ENCODE results near the gene PRRT4.
A peak's percentile ranks its signal among the peaks of the same experiment; 100 is the strongest.

The PRRT4 gene

GRCh38 chr7:128389085-128389617 lies 27.7 kb upstream of the PRRT4 start:
- Histone ChIP-seq H3F3A (ENCODE audit: insufficient read depth, low read length) (no peaks in the 10 kb centered on the region), H2AFZ (ENCODE audit: low read length) (no peak overlapping the region), H3K4me3 (ENCODE audit: low read depth, low read length, poor library complexity, severe bottlenecking) (no peak overlapping the region), H3K27me3 (ENCODE audit: insufficient read depth, low read length) (no peaks in the 10 kb centered on the region), H3K4me2 (ENCODE audit: low read length) (no peak overlapping the region), H3K27ac (ENCODE audit: low read depth, low read length, poor library complexity, severe bottlenecking) (no peak overlapping the region), H3K9me2 (ENCODE audit: low read depth, low read length) (no peaks in the 10 kb centered on the region), H3K36me3 (ENCODE audit: insufficient read depth, low read length) (peaks cover 27% of the 10 kb centered on the region), H3K9me3 (ENCODE audit: low read length) (no peaks in the 10 kb centered on the region), H3K79me2 (ENCODE audit: insufficient read depth, low read length) (no peaks in the 10 kb centered on the region), H4K20me1 (ENCODE audit: insufficient read depth, low read length) (no peaks in the 10 kb centered on the region), H3K4me1 (ENCODE audit: insufficient read depth, low read length, severe bottlenecking) (no peaks in the 10 kb centered on the region), H3K9ac (ENCODE audit: low read length) (no peak overlapping the region)
- TF ChIP-seq, protein P1, sequence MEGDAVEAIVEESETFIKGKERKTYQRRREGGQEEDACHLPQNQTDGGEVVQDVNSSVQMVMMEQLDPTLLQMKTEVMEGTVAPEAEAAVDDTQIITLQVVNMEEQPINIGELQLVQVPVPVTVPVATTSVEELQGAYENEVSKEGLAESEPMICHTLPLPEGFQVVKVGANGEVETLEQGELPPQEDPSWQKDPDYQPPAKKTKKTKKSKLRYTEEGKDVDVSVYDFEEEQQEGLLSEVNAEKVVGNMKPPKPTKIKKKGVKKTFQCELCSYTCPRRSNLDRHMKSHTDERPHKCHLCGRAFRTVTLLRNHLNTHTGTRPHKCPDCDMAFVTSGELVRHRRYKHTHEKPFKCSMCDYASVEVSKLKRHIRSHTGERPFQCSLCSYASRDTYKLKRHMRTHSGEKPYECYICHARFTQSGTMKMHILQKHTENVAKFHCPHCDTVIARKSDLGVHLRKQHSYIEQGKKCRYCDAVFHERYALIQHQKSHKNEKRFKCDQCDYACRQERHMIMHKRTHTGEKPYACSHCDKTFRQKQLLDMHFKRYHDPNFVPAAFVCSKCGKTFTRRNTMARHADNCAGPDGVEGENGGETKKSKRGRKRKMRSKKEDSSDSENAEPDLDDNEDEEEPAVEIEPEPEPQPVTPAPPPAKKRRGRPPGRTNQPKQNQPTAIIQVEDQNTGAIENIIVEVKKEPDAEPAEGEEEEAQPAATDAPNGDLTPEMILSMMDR (IDR thresholded peaks at IDR 0.05; ENCODE audit: low read length) = no peak
- TF ChIP-seq EZH2 (IDR thresholded peaks at IDR 0.05; ENCODE audit: borderline replicate concordance, low read length) = no peak

- no peak for TF ChIP-seq EZH2 (IDR thresholded peaks at IDR 0.05; ENCODE audit: borderline replicate concordance, low read length)
- TF ChIP-seq, protein P1 (IDR thresholded peaks at IDR 0.05; ENCODE audit: low read length) = no peak
- Histone ChIP-seq H3K79me2 (ENCODE audit: insufficient read depth, low read length) (no peaks in the 10 kb centered on the region), H3K27me3 (ENCODE audit: insufficient read depth, low read length) (no peaks in the 10 kb centered on the region), H3K9me2 (ENCODE audit: low read depth, low read length) (no peaks in the 10 kb centered on the region), H3K36me3 (ENCODE audit: insufficient read depth, low read length) (peaks cover 19% of the 10 kb centered on the region), H3K4me2 (ENCODE audit: low read length) (no peak overlapping the region), H2AFZ (ENCODE audit: low read length) (no peak overlapping the region), H3F3A (ENCODE audit: insufficient read depth, low read length) (no peaks in the 10 kb centered on the region), H4K20me1 (ENCODE audit: insufficient read depth, low read length) (no peaks in the 10 kb centered on the region), H3K4me3 (ENCODE audit: low read depth, low read length, poor library complexity, severe bottlenecking) (no peak overlapping the region), H3K27ac (ENCODE audit: low read depth, low read length, poor library complexity, severe bottlenecking) (no peak overlapping the region), H3K9me3 (ENCODE audit: low read length) (no peaks in the 10 kb centered on the region), H3K9ac (ENCODE audit: low read length) (no peak overlapping the region), H3K4me1 (ENCODE audit: insufficient read depth, low read length, severe bottlenecking) (no peaks in the 10 kb centered on the region)
Observed at GRCh38 chr7:128388145-128388485, 26.6 kb upstream of the PRRT4 start.

- TF ChIP-seq, protein P1 (IDR thresholded peaks at IDR 0.05; ENCODE audit: low read length) = peak; percentile 99
- TF ChIP-seq EZH2 (IDR thresholded peaks at IDR 0.05; ENCODE audit: borderline replicate concordance, low read length) = no peak
- Histone ChIP-seq H2AFZ (ENCODE audit: low read length) (no peak overlapping the region), H3K79me2 (ENCODE audit: insufficient read depth, low read length) (no peaks in the 10 kb centered on the region), H3F3A (ENCODE audit: insufficient read depth, low read length) (no peaks in the 10 kb centered on the region), H3K27me3 (ENCODE audit: insufficient read depth, low read length) (no peaks in the 10 kb centered on the region), H3K27ac (ENCODE audit: low read depth, low read length, poor library complexity, severe bottlenecking) (no peak overlapping the region), H3K36me3 (ENCODE audit: insufficient read depth, low read length) (peaks cover 13% of the 10 kb centered on the region), H3K9me3 (ENCODE audit: low read length) (no peaks in the 10 kb centered on the region), H3K4me2 (ENCODE audit: low read length) (no peak overlapping the region), H3K9ac (ENCODE audit: low read length) (no peak overlapping the region), H3K9me2 (ENCODE audit: low read depth, low read length) (no peaks in the 10 kb centered on the region), H4K20me1 (ENCODE audit: insufficient read depth, low read length) (no peaks in the 10 kb centered on the region), H3K4me3 (ENCODE audit: low read depth, low read length, poor library complexity, severe bottlenecking) (no peak overlapping the region), H3K4me1 (ENCODE audit: insufficient read depth, low read length, severe bottlenecking) (no peaks in the 10 kb centered on the region)
Observed at GRCh38 chr7:128387216-128388144, 26.0 kb upstream of the PRRT4 start.
